ENCODE data around the gene JAKMIP3.

JAKMIP3 gene

GRCh38 chr10:132109341-132110110 lies 43.8 kb downstream of the JAKMIP3 start:
- no peak for DNase-seq (ENCODE audit: low read depth in 2 of 3, low spot score in 1 of 3)

- DNase-seq (ENCODE audit: low read depth in 2 of 3, low spot score in 1 of 3), result no peak
These were observed 44.4 kb downstream of the JAKMIP3 start for GRCh38 chr10:132110111-132110521.

- DNase-seq (ENCODE audit: low read depth in 2 of 3, low spot score in 1 of 3), result no peak
These were observed 45.0 kb downstream of the JAKMIP3 start for GRCh38 chr10:132110713-132111112.

GRCh38 chr10:132111121-132111731 lies 45.5 kb downstream of the JAKMIP3 start:
- no peak for DNase-seq (ENCODE audit: low read depth in 2 of 3, low spot score in 1 of 3)

GRCh38 chr10:132111871-132112341 lies 46.2 kb downstream of the JAKMIP3 start:
- DNase-seq (ENCODE audit: low read depth in 2 of 3, low spot score in 1 of 3), result no peak

GRCh38 chr10:132112611-132113010 lies 46.9 kb downstream of the JAKMIP3 start:
- DNase-seq (ENCODE audit: low read depth in 2 of 3, low spot score in 1 of 3), result no peak

GRCh38 chr10:132113206-132113605 lies 47.5 kb downstream of the JAKMIP3 start:
- no peak for DNase-seq (ENCODE audit: low read depth in 2 of 3, low spot score in 1 of 3)

- DNase-seq (ENCODE audit: low read depth in 2 of 3, low spot score in 1 of 3), result no peak
These were observed 48.1 kb downstream of the JAKMIP3 start for GRCh38 chr10:132113766-132114365.

- no peak for DNase-seq (ENCODE audit: low read depth in 2 of 3, low spot score in 1 of 3)
These were observed 49.3 kb downstream of the JAKMIP3 start for GRCh38 chr10:132114953-132115520.
